CD4-positive, alpha-beta T cell treated with Interleukin-10 for 1 hour (primary cell): ENCODE measurements around the gene CSRP2.

ENCODE experiments used
- DNase-seq: peaks from one replicate; pipeline ENCODE4 v3.0.0-alpha.2; 2020

Gene CSRP2

DNA sequence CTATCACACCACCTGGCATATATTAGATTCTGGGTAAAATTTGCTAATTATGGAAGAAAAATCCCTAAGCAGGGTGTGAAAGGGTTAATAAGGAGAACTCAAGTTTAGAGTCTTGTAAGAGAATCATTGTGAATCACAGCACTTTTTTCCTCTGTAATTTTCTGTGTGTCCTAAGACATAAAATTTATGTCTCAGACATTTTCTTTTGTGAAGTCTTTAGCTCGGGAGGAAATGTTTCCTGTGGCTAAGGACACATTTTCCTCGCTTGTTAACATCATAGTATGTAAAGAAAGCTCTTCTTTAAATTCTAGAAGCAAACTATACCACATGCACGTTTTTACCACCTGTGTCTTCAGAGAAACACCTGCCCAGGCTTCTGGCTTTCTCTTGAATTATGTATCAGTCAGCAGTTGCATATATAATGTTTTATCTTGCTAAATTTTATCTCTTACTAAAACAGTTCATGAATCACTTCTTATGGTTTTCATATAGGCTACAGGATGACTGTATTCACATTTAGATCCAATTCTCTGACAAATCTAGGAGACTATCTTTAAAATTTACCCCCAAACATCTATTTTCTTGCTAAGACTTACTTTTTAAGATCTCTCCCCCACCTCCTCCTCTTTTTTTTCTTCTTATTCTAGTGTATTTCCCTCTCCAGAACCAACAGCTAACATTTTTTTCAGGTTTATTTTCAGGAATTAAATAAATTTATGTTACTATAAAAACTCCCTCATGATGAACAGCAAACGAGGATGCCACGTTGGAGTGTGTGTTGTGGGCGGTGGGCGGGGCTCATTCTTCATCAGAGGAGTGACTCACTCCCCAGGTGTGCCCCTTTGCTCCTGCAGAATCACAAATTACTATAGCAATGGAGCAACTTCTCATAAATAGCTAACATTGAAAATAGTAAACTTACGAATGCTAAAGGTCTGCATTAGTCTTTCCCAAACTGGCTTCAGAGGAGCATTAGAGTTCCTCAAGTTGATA is 11.6 kb upstream of the CSRP2 start:
- DNase-seq: no peak

DNA sequence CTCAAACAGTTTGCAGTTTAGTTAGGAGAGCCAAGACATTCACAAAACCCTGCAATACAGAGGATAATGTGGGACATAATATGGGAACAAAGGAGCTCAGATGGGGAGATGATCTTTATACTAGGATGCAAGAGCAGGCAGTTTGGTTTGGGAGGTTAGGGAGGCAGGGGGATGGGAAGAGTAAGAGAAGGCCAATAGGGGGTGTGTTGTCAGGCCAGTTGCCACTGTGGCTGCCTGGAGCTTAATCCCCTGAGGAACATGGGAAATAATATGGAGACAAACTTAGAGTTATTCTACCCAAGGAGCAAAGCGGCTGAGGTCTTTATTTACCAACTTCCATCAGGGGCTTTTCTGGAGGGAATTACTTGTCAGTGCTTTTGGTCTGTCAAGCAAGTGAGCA is 10.0 kb upstream of the CSRP2 start:
- no peak for DNase-seq

DNA sequence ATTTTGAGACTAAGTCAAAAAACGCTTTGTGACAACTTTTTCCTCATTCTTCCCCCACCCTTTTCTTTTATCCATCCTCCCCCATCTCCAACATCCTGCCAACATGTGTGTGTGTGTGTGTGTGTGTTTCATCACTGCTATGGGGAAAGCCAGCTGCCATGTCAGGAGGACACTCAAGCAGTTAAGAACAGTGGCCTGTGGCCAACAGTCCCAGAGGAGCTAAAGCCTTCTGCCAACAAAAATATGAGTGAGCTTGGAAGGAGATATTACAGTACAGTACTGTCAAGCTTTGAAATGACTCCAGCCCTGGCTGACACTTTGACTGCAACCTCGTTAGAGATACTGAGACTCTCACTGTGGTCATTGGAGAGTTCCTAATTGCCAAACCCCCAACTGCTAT is 5.0 kb upstream of the CSRP2 start:
- no peak for DNase-seq

DNA sequence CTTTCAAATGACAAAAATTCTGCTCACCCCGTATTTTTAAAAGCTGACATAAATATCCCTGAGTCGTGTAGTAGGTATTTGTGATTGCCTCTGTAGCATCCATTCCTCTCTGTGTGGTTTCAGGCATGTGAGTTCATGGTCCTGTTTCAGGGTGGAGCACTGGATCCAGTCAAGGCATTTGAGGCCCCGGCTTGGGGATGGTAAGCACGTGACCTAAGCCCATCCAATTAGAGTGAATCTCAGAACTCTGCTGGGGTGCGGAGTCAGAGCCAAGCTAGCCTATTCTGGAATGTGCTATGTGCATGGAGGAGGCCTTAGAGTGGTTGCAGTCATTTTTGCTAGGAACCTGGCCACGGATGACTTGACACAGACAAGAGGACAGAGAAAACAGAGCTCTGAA is 4.3 kb upstream of the CSRP2 start:
- DNase-seq: no peak

DNA sequence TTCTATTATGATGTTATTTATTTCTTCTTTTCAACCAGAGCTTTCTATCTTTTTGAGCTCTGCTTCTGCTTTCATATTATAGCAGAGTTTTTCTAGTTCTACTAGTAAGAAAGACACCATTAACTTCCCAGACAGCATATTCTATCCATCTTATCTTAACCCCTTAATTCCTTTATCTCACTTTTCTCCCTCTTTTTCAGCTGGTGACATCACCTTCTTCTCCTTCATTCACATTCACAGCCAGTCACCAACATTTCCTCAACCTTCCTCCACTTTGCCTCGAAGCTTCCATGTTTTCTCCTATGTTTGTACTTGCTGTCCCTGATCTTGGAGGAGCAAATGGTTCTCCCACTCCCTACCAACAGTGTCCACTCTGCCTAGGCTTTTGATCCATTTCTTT is 3.5 kb upstream of the CSRP2 start:
- DNase-seq: no peak

DNA sequence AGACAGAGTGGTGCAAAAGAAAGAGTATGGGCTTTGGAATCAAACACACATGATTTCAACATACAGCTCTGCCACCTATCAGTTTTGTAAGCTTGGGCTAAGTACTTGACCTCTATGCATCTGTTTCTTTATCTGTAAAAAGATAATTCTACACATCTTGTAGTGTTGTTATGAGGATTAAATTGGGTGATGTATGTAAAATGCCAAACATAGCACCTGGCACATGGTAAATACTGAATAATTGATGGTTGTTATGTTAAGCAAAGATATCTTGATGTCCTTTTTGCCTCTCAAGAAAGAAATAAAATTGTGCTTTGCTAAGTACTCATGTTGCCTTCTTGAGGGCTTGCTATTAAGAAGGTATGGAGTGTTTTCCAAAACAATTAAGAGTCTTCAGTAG is 2.3 kb upstream of the CSRP2 start:
- no peak for DNase-seq

DNA sequence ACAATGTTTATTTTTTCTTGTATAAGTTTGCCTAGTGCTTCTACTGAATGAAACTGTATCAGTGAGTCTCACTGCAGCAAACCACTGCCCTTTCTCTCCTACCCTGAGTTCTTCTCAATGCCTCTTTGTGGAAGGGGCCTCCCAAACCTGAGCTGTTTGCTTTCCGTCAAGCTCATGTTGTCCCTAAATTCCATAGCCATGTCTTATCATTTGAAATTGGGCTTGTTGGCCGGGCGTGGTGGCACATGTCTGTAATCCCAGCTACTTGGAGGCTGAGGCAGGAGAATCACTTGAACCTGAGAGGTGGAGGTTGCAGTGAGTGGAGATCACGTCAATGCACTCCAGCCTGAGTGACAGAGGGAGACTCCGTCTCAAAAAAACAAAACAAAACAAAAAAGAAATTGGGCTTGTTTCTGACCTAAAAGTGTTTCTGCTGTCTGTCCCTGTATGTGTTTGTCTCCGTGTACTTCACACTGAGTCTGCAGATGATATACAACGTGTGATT is 1.8 kb upstream of the CSRP2 start:
- DNase-seq: no peak

DNA sequence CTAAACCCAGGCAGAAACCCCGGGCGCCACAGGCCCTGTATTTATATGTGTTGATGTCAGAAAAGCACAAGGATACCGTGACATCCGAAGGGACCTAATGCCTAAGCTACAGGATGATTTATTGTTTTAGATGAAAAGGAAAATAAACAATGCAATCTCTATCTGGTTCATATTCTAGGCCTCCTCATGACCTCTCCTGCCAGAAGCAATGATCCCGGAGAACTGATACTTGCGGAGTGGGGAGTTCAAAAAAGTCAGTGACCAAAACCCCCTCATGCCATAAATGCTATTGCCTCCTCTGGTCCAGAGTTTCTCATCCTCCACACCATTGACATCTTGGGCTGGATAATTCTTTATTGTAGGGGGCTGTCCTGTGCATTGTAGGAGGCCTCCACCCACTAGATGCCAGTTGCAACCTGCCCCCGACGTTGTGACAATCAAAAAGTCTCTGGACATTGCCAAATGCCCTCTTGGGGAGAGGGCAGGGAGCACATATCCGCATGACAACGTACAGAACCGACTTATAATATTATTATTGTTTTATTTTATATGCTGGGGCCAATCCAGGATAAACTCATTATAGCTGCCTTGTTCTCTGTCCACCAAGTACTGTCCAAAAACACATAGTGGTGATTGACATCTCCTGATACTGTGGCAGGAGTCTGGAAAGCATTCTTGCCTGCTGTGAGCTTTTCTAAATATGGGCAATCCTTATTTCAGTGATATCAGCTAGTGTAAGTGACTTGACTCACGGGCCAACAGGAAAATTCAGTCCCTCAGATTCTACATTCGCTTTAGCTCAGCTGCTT is 1.1 kb upstream of the CSRP2 start:
- DNase-seq: no peak

DNA sequence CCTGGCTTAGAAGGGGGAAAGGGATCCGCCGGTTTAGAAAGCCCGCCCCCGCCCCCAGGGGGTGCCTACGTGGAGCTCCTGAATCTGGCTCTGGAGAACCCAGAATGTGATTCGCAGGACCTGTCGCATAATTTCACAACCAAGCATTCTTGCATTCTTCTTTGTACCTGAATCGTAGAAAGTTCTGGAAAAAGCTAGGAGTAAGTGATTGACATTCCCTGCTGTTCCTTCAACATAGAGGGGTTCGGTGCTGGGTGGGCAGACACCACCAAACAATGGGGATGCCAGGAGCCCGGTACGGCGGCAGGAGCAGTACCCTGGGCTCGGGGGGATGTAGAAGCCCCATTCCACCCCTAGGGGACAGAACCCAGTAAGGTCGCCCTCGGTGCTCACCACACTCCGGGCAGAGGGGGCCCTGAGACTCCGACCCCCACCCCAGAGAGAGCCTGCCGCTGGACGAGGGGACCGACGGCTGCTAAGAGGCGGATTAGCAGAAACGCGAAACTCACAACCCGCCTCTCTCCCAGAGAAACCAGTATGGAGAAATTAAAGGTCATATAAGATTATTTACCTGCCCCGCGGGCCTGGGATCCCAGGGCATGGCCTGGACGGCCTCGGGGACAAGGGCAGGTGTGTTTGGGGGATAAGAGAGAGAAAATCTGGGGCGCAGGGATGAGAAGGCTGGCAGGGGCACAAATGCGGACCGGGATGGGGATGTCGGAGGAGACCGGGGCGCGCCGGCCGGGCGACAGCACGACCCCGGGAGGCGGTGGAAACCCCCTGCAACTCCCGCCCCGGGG is 520 bp downstream of the CSRP2 start:
- no peak for DNase-seq

DNA sequence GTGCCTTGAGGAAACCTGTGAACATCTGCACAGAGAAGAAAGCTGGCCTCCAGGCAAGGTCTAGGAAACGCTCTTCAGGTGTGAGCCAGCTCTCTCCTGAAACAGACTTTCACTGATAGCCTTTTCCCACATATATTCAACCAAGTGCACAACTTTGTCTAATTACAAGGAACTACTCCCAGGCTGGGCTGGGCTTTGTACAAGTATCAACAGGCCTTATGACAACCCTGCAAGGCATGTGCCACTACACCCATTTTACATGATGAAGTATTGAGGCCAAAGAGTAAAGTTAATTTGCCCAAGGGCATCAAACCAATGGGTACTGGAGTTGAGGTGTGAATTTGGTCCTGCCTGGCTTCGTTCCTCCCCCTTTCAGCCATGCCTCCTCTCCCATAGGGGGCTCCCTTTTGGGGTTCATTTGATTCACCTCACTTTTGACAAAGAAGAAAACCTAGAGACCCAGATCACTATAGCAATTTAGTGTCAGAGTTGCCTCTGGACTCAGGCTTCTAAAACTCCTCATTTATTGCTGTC is 2.1 kb downstream of the CSRP2 start:
- no peak for DNase-seq

DNA sequence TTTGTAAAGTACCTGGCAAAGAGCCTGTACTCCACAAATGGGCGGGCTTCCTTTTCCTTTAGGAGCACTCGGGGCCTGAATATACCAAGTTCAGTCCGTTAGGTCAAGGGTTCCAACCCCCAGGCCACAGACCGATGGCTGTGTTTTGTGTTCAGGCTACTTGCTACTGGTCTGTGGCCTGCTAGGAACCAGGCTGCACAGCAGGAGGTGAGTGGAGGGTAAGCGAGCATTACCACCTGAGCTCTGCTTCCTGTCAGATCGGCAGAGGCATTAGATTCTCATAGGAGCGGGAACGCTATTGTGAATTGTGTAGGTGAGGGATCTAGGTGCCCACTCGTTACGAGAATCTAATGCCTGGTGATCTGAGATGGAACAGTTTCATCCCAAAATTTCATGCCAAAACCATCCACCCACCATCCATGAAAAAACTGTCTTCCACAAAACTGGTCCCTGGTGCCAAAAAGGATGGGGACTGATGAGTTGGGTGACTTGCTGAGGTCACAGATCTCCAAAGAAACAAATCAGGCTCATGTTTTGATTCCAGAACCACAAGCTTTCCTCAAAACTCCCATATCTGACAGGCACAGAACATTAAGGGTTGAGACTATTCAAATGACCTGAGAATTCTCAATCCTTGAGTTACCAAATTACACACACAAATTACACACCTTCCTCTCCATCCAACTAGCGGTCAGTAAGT is 4.2 kb downstream of the CSRP2 start:
- DNase-seq: no peak

DNA sequence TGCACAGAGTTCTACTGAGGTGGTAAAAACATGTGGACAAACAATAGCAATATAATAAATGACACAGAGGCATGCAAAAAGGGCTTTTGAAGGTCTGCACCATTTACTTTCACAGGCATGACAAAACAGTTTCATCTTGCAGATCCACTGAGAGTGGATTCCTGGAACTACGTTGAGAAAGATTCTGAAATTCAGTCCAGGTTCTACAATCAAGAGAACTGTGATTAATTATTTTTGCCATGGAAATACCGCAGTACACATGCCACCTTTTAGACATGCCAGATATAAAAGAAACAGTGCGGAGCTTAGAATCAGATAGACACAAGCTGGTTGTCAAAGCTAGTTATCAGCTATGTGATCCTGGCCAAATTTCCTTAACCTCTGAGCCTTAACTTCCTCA is 4.8 kb downstream of the CSRP2 start:
- DNase-seq: no peak

DNA sequence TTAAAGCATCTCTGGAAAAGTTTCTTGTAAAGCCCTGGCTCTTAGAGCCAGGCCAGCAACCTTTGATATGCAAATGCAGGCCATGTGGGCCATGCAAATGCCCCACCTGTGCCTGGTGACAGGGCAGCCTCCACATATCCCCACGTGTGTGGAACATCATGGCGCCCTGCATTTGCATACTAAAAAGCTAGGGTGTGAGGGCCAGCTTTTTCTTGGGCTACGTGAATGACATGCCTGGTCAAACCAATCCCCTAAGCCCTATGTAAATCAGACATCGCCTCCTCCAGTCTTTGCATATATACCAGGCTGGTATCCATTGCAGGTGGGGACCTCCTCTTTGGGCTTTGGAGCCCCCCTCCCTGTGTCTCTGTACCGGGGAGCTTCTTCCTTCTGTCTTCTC is 6.4 kb downstream of the CSRP2 start:
- DNase-seq: no peak

DNA sequence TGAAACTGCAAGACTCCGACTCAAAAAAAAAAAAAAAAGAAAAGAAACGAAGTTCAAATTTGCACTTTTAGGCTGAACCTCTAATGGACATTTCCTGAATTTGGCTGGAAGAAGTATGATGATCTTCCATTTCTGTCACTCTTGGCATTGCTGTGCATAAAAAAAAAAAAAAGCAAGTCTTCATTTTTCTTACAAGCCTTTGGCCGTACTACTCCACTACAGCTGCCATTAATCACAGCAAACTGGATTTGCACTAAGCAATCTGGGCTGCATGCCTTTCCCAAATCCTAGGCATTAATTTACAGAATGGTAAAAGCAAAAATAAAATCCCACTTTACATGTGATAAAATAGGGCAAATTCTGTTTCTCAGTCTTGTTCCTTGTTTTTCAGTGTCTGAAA is 7.1 kb downstream of the CSRP2 start:
- DNase-seq: no peak

DNA sequence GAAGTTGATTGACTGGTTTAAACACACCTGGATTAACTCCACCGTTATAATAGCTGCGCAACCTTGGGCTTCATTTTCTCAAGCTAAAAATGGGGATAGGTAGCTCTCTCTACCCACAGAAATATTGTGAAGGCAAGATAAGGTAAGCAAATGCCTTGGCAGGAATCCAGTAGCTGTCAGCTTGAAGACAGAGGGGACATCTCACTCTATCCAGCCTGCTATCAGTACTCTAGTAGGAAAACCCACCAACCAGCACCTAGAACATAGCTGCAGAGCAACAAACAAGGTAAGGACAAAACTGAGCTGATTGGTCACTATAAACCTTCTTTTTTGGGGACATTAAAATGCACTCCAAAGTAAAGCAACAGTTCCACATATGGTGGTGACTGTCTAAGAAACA is 7.7 kb downstream of the CSRP2 start:
- no peak for DNase-seq

DNA sequence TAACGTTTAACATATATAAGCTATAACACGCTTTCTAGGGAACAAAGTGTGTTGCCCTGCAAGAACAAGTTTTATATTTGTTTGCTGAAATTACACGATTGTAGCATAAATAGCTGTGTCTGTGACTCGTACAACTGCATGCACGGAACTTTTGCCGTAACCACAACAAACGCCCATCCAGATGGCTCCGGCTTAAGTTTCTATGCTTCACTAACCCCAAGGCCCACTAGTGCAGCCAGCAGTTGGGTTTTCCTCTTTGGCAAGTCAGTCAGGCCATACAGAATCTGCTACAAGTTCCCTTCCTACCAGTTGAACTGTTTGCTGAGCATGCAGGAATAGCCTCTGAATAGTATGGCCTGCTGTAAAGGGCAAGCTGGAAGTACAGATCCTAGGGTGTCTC is 12.1 kb downstream of the CSRP2 start:
- no peak for DNase-seq

DNA sequence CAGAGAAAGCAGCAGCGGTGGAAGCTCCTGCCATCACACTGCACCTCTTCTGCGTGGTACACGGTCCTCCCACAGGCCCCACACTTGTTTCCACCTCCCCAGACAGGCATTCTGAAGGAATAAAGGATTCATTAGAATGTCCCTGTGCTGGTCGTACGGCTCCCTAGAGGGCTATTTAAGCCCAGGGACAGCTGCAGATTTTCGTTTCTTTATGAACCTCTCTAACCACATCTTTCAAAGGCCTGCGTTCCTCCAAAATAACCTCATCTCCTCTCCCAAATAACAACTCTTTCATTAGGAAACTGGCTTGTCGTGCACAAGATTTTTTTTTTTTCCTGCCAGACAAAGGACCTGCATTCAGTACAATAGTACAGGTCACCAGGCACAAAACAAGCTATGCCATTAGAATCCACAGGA is 12.7 kb downstream of the CSRP2 start:
- no peak for DNase-seq

DNA sequence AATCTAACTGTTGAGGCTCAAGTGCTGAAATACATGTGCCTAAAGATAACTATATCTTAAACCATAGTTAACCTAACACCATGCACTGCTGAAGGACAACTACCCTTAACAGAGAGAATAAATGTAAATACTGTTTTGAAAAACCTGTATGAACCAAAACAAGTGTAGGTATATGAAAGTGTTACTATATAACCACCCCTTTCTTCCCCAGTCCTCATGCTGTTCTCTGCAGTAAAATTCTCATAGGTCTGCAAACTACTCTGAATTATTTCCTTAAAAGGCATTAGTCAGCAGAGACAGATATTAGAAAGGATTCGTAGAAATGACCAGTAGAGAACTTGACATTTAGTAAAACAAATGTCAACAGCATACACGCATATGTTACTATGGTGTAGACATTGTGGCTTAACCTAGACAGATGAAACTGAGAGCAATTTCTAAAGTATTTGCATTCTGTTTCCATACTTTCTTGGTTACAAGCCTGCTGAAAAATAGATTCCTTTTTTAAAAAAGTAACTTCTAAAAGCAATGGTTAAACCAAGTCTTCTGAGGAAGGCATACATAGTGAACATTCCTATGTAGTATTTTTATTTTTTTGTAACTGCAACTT is 13.9 kb downstream of the CSRP2 start:
- no peak for DNase-seq

DNA sequence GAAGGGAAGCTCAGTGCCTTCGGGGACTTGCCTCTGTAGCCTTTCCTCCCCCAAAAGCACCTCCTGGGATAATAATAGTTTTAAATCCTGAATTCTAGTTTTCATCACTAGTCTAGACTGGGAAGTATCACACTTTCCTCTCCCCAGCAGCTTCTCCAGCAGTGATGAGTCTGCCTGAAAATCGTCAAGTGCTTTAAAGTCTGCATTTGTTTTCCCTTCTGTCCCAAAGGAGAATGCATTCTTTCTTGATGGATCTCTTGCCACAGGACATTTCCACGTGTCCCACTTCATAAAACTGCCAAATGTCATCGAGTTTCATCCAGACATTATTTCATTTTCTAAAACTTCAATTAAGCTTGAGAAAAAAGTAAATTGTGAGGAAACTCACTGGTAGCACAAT is 15.0 kb downstream of the CSRP2 start:
- DNase-seq: no peak

DNA sequence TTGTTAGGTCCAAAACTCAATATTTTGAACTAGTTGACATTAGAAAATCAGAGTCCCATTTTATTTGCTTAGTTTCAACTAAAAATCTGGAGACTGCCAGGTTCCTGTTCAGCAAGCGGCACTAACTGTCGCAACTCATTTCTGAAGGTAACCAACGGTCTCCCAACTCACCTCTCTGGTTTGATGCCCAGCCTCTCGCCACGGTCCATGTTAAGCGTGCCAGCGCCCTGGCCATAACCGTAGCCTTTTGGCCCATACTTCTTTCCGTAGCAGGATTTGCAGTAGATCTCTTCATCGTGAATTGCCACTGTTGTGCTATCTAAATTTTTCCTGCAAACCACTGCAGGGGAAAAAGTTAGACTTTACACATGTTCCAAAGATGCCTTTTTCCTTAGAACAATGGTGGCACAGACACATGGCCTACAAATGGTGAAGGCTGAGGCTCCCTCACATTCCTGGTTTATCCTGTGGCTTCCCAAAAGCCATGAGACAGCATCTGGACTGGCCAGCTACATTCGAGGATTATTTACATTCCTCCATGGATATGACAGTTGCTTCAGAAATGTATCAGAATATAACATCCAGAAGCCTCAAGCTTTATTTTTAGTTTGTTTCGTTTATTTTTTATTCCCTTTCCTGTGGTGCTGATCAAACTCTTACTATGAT is 15.7 kb downstream of the CSRP2 start:
- no peak for DNase-seq

DNA sequence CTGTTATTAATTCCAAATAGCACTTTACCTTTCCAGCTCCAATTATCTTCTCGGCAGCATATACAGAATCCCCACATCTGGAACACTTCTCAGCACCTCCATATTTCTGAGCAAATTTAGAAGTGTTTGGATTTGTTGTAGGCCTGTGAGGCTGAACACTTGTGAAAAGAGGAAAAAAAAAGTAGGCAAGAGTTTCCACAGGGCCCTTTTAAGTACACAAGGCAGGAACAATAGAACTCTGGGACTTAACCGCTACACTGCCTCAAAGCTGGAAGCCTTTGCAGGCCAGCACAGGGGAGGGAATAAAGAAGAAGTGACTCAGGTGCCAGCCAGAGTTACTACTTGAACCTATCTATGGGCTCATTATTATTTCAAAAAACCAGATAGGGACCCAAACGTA is 18.6 kb downstream of the CSRP2 start:
- DNase-seq: no peak
